Colon (tissue), 2 donors: ENCODE measurements around the gene PNMA6F.
"Not testable (repeated sequence)": the region's sequence is repeated elsewhere in the genome, so short reads cannot be mapped to it uniquely, and the experiment has no call there.

ENCODE experiments used
- FAIRE-seq: peaks from 2 replicates; lab custom pipeline; 2012; peaks lifted over from hg19 to GRCh38; lab: Jason Lieb, UNC
- donor health status: control.
- donor health status: control.

The PNMA6F gene

DNA sequence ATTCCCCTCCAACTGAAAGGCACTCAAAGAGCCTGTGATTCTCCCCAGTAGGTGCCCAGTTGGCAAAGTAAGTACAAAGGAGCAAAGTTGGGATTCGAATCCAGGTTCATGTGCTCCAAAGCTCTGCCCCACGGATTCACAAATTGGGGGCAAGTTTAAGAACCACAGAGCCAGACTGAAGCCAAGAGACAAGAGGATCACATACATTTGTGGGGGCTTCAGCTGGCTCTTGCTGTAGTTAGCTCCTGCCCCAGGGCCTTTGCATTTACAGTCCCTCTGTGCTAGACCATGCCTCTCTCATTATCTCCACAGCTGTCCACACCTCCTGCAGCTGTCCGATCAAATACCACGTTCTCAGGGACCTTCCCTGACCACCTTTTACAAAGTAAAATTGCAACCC lies 18.8 kb downstream of the PNMA6F start:
- FAIRE-seq, result no peak

DNA sequence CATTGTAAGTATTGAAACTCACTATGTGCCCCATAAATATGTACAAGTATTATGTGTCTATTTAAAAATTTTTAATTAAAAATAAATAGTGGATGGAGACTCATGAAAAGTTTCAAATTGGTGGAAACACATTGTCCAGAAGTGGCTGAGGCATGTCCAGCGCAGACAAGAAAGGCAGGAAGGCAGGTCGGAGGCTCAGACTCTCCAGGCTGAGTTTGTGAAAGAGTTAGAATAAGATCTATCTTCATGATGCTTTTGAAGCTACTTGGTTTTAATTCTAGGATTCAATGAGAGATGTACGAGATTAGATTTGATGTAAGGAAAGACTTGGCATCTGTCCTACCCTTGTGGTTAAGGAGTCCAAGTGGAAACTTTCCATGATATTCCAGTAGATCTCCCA lies 19.8 kb downstream of the PNMA6F start:
- FAIRE-seq, result no peak

DNA sequence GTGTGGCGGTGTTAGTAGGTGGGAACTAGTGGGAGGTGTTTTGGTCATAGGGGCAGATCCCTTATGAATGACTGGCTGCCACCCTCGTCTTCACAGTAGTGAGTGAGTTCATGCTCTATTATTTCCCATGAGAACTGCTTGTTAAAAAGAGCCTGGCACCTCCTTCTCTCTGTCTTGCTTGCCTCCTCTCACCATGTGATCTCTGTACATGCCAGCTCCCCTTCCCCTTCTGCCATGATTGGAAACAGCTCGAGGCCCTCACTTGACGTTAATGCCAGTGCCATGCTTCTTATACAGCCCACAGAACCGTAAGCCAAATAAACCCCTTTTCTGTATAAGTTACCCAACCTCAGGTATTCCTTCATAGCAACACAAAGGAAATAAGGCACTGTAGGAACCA lies 21.7 kb downstream of the PNMA6F start:
- no peak for FAIRE-seq

DNA sequence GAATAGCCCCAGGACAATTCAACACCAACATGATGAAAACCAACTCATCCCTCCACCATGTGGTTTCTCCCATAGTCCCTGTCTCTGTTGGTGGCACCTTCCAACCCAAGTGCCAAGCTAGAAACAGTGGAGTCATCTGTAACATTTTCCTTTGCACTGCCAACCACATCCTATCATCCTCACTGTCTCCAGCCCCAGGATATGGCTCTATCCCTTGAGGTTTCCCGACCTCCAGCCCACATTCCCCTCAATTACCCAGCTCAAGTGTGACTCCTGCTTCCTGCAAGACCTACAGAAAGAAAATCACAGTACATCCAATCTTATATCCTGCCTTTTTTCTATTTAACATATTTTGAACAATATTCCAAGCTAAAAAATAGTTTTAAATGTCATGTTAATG lies 24.2 kb downstream of the PNMA6F start:
- no peak for FAIRE-seq

DNA sequence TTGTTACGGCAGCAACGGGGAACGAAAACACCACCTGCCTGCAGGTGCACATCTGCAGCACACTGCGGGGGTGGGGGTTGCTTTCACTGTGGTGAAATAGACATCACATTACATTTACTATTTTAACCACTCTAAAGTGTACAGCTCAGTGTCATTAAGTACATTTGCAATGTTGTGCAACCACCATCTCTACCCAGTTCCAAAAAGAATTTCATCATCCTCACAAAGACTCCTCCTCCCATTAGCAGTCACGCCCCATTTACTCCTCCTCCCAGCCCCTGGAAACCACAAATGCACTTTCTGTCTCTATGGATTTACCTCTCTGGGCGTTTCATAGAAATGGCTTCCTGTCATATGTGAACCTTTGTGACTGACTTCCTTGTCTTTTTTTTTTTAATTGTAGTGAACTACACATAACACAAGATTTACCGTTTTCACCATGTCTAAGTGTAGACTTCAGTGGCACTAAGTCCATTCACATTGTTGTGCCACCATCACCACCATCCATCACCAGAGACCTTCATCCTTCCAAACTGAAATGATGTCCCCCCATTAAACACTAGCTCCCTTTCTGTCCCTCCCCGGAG lies 28.0 kb downstream of the PNMA6F start:
- not testable (repeated sequence) for FAIRE-seq

DNA sequence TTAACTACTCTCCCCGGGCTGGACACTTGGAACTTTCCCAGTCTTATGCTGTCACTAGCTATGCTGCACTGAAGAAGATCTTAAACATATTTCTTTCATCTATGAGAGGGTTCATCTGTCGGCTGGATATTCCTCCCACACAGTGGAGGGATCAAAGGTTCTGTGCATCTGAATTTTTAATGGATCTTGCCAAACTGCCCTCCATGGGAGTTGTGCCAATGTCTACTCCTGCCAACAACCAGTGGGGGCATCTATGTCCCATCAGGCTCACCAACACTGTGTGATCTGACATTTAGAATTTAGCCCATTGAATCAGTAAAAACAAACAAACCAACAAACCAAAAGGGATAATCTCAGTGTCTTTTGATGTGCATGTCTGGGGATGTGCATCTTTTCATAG lies 32.8 kb downstream of the PNMA6F start:
- not testable (repeated sequence) for FAIRE-seq

DNA sequence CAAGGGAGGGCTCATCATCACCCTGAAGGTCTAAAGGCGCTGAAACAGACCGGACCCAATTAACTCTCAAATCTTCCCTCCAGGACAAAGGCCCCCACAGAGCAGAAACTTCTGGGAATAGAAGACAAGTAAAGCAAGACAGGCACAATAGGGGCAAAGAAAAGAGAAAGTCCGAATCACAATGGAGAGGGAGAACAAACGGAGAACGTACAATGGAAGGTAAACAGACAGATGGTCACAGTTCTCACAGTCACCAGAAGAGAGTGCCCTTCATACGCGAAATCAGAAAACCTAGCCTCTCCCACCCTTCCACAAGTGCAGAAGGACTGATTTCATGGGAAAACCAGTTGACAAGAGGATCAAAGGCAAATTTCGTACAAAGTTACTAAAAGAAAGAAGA lies 35.9 kb downstream of the PNMA6F start:
- not testable (repeated sequence) for FAIRE-seq

DNA sequence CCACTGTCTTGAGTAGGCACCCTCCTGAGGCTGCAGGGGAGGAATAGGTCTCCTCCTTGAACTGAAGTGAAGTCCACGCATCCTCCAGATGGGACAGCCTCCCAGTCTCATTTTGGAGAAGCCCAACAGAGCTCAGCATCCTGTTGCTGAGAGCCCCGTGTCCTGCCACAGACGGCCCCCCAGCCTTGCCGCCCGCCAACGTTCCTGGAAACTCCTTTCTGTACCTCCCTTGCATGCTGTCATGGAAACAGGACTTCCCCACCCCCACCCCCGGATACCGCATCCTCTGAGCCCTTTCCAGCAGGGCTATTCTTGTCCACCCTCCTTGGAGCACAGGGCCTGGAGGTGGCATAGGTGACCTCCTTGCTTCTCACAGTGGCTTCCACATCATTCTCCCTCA lies 37.6 kb downstream of the PNMA6F start:
- FAIRE-seq, result not testable (repeated sequence)

DNA sequence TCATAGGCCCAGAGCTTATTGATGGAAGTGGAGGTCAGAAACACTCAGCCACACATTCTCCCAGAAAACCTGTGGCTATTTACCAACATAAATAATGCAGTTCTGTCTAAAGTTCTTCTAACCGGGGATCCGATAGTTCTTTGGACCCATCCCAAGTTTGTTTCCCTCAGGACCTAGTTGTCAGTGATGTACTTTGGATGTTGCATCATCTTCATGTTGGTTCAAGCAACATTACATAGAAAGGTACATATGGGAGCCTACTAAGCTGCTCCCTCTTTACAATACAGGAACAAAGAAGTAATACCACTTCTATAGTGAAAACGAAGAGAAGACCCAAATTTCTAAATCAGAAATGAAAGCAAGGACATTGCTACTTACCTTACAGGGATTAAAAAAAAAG lies 39.8 kb downstream of the PNMA6F start:
- FAIRE-seq, result not testable (repeated sequence)

DNA sequence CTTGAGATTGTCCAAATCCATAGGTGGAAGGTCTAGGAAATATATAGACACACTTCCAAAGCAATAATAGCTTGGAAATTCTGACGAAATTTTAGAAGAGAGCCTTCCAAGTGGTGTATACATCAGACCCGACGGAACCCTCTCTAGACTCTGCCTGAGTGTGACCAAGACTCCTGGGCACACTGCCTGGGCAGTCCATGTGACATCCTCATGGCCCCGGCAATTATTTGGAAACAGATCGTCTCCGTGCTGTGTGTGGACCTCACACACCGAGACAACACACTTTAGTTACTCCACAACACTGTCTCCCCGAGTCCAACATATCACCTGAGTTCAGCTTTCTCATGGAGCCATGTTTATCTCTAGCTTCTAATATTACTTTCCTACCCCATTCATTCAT lies 42.3 kb downstream of the PNMA6F start:
- not testable (repeated sequence) for FAIRE-seq

DNA sequence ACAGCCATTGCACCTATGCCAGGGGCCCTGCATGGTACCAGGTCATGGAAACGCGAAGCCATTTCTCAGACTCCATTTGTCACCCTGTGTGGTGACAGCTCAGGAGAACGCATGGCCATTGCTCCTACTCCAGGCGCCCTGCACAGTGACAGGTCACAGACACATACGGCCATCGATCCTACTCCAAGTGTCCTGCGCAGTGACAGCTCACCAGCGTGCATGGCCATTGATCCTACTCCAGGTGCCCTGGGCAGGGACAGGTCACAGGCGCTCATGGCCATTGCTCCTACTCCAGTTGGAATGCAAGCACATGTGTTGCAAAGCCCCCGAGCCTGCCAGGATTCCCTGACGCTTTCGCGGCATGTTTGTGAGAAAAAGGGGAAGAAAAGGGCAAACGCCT lies 45.5 kb downstream of the PNMA6F start:
- not testable (repeated sequence) for FAIRE-seq

DNA sequence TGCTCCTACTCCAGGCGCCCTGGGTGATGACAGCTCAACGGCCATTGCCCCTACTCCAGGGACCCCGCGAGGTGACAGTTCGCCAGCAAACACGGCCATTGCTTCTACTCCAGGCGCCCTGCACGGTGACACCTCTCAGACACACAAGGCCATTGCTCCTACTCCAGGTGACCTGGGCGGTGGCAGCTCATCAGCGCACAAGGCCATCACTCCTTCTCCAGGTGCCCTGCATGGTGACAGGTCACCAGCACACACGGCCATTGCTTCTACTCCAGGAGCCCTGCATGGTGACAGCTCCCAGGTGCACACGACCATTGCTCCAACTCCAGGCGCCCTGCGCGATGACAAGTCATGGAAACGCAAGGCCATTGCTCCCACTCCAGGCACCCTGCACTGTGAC lies 46.1 kb downstream of the PNMA6F start:
- not testable (repeated sequence) for FAIRE-seq

DNA sequence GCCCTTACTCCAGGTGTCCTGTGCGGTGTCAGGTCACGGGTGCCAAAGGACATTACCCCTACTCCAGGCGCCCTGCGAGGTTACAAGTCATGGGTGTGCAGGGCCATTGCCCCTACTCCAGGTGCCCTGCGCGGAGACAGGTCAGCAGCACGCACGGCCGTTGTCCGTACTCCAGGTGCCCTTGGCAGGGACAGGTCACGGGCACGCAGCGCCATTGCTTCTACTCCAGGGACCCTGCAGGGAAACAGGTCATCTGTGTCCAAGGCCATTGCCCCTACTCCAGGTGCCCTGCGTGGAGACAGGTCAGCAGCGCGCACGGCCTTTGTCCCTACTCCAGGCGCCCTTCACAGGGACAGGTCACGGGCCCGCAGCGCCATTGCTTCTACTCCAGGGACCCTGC lies 49.0 kb downstream of the PNMA6F start:
- not testable (repeated sequence) for FAIRE-seq

DNA sequence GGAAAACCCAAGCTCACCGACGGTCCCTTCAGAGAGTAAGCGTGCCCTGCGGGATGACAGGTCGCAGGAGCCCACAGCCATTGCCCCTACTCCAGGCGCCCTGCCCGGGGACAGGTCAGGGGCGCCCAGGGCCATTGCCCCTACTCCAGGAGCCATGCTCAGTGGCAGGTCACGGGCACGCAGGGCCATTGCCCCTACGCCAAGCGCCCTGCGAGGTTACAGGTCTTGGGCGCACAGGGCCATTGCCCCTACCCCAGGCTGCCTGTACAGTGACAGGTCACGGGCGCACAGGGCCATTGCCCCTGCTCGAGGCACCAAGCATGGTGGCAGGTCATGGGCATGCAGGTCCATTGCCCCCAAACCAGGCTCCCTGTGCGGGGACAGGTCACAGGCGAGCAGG lies 49.5 kb downstream of the PNMA6F start:
- FAIRE-seq, result not testable (repeated sequence)
